K562 (cell line): ENCODE results near the gene MED15. TPM values are rescaled to one million over a fixed set of nuclear protein-coding genes. Genes with fewer than 3 reads are reported as not detected.
A peak's percentile ranks its signal among the peaks of the same experiment; 100 is the strongest.

ENCODE experiments used
- ATAC-seq: fragments of 200-7000 bp; cut with Tn5 transposase; 3 replicates; pipeline ENCODE4 v1.9.1; 2020; ENCODE audit warnings: moderate library complexity
- BruUV-seq: library from RNA; stranded (reverse); fragments of 400-500 nt; replicated peaks from 2 replicates; lab custom pipeline; 2021; lab: Mats Ljungman, UMichigan
- CTCF ChIA-PET: fragments of 300-600 bp; formaldehyde crosslinking; extraction: SDS; loops from one replicate; lab custom pipeline; 2021; ENCODE audit warnings: low intra/inter-chr PET ratio; lab: Yijun Ruan, JAX
- POLR2A ChIA-PET: fragments of 300-600, 350-650 bp; sonication (Branson Sonifier 250); formaldehyde crosslinking; extraction: SDS; loops from one replicate; lab custom pipeline; 2021; ENCODE audit warnings: antibody characterized with exemption, inconsistent platforms; lab: Yijun Ruan, JAX
- DNase-seq, 4 experiments: peaks; one replicate each; pipeline versions ENCODE4 v3.0.0 to v3.0.0-alpha.2; 2011 to 2018; ENCODE audit warnings: low spot score in 3 of 4, mixed read lengths in 3 of 4; ENCODE audit errors: extremely low read depth in 1 of 4
- FAIRE-seq: peaks from 2 replicates; lab custom pipeline; 2011; peaks lifted over from hg19 to GRCh38; lab: Jason Lieb, UNC
- H2AFZ ChIP-seq: 2 replicates; pipeline ENCODE4 v1.6.0; 2011; ENCODE audit warnings: low read depth, low read length, control low read depth, inconsistent platforms
- H3K27ac ChIP-seq: fragments of 200-600 bp; 3 replicates; pipeline ENCODE4 v1.8.0; 2011; ENCODE audit warnings: low read depth, mild to moderate bottlenecking, control low read depth, inconsistent platforms, low read length, moderate library complexity, mixed read lengths; ENCODE audit errors: extremely low read depth
- H3K27me3 ChIP-seq, 2 experiments: fragments of 300-600 bp in 1 of 2; 2 replicates in 1 of 2; 3 replicates in 1 of 2; pipeline versions ENCODE4 v1.6.0 to v1.8.0; 2011; ENCODE audit warnings: inconsistent platforms in 2 of 2, low read length in 2 of 2, mild to moderate bottlenecking in 1 of 2, mixed read lengths in 1 of 2, moderate library complexity in 1 of 2; ENCODE audit not compliant: control insufficient read depth in 2 of 2, insufficient read depth in 2 of 2
- H3K36me3 ChIP-seq: fragments of 300-600 bp; 3 replicates; pipeline ENCODE4 v1.8.0; 2011; ENCODE audit warnings: mild to moderate bottlenecking, low read length, inconsistent platforms; ENCODE audit not compliant: control insufficient read depth, insufficient read depth
- H3K4me1 ChIP-seq, 2 experiments: fragments of 200-600 bp in 1 of 2; replicated peaks in 1 of 2; 2 replicates in 1 of 2; 3 replicates in 1 of 2; pipeline versions ENCODE4 v1.5.1 to v1.8.0; 2011; ENCODE audit warnings: inconsistent platforms in 2 of 2, low read length in 2 of 2, mild to moderate bottlenecking in 1 of 2, mixed read lengths in 1 of 2, moderate library complexity in 1 of 2; ENCODE audit not compliant: control insufficient read depth in 2 of 2, insufficient read depth in 2 of 2
- H3K4me2 ChIP-seq: 2 replicates; pipeline ENCODE4 v1.6.1; 2011; ENCODE audit warnings: low read length, control low read depth, inconsistent platforms, mixed read lengths; ENCODE audit not compliant: insufficient read depth
- H3K4me3 ChIP-seq: fragments of 200-600 bp; sonication (generic), shearing (Covaris generic); 2 replicates; pipeline ENCODE4 v1.5.1; 2016; ENCODE audit warnings: control low read depth, inconsistent platforms
- H3K79me2 ChIP-seq: fragments of 200-600 bp; 3 replicates; pipeline ENCODE4 v1.8.0; 2011; ENCODE audit warnings: low read length, inconsistent platforms; ENCODE audit not compliant: control insufficient read depth, insufficient read depth
- H3K9ac ChIP-seq, 2 experiments: 2 replicates each; pipeline versions ENCODE4 v1.6.0 to v1.6.1; 2011; ENCODE audit warnings: low read depth in 2 of 2, low read length in 2 of 2, control low read depth in 1 of 2, inconsistent platforms in 1 of 2, mild to moderate bottlenecking in 1 of 2, mixed read lengths in 1 of 2; ENCODE audit not compliant: insufficient read depth in 1 of 2
- H3K9me1 ChIP-seq: one replicate; pipeline ENCODE4 v1.6.0; 2011; ENCODE audit warnings: inconsistent platforms, mild to moderate bottlenecking, low read length, moderate library complexity; ENCODE audit not compliant: control insufficient read depth, insufficient read depth
- H3K9me3 ChIP-seq: replicated peaks from 2 replicates; pipeline ENCODE4 v1.5.1; 2011; ENCODE audit warnings: low read depth, low read length, inconsistent platforms; ENCODE audit not compliant: control insufficient read depth, insufficient read depth
- H4K20me1 ChIP-seq: replicated peaks from 2 replicates; pipeline ENCODE4 v1.6.1; 2011; ENCODE audit warnings: low read length, inconsistent platforms, mixed read lengths; ENCODE audit not compliant: control insufficient read depth, insufficient read depth
- ATF1 ChIP-seq, 2 experiments: fragments of 450-650 bp in 1 of 2; IDR thresholded peaks; 2 replicates each; pipeline ENCODE4 v1.6.1; 2016; ENCODE audit warnings: missing compliant biosample characterization in 1 of 2, missing genetic modification characterization in 1 of 2
- CBFB ChIP-seq: sonication (generic); formaldehyde crosslinking; IDR thresholded peaks from 2 replicates; pipeline ENCODE4 v1.4.0; 2020; ENCODE audit warnings: mild to moderate bottlenecking, missing genetic modification reagents
- FOXP1 ChIP-seq: sonication (generic); formaldehyde crosslinking; IDR thresholded peaks from 2 replicates; pipeline ENCODE4 v1.8.0; 2022; ENCODE audit warnings: mild to moderate bottlenecking, missing genetic modification reagents
- IRF2 ChIP-seq: sonication (generic); formaldehyde crosslinking; IDR thresholded peaks from 2 replicates; pipeline ENCODE4 v1.8.1; 2022; ENCODE audit warnings: mild to moderate bottlenecking, missing genetic modification reagents
- MED1 ChIP-seq: sonication (generic); formaldehyde crosslinking; IDR thresholded peaks from 2 replicates; pipeline ENCODE4 v1.8.1; 2023; ENCODE audit warnings: missing genetic modification reagents, borderline replicate concordance
- POLR2G ChIP-seq: fragments of 200-400 bp; formaldehyde crosslinking; IDR thresholded peaks from 2 replicates; pipeline ENCODE4 v1.6.1; 2017; ENCODE audit warnings: low read depth, mild to moderate bottlenecking, antibody characterized with exemption, low read length, moderate library complexity
- USF1 ChIP-seq: sonication (generic); formaldehyde crosslinking; IDR thresholded peaks from 2 replicates; pipeline ENCODE4 v1.9.0; 2022; ENCODE audit warnings: mild to moderate bottlenecking, missing genetic modification reagents
- ZNF143 ChIP-seq: sonication (generic); formaldehyde crosslinking; IDR thresholded peaks from 2 replicates; pipeline ENCODE4 v1.9.0; 2022; ENCODE audit warnings: mild to moderate bottlenecking, missing genetic modification reagents
- ZNF431 ChIP-seq: sonication (generic); formaldehyde crosslinking; IDR thresholded peaks from 2 replicates; pipeline ENCODE4 v1.8.0; 2022; ENCODE audit warnings: mild to moderate bottlenecking, missing genetic modification reagents
- WGBS: fragments of 100-300 bp; shearing (Covaris generic); methylation state at CpG from one replicate; pipeline ENCODE4 v1.1.6; 2016; ENCODE audit warnings: low coverage, mixed read lengths; ENCODE audit not compliant: insufficient coverage; ENCODE audit errors: missing lambda C conversion rate; 5-methylcytosine and 5-hydroxymethylcytosine counted together
- in situ Hi-C: fragments of 300-500 bp; cut with MboI; formaldehyde crosslinking; loops from 4 replicates; pipeline ENCODE4 v1.15.0; 2018; ENCODE audit warnings: inconsistent platforms, mixed read lengths
- intact Hi-C: fragments of 100-400 bp; cut with micrococcal nuclease; formaldehyde crosslinking; loops from 2 replicates; pipeline ENCODE4 v1.14.2; 2022
- polyA plus RNA-seq, 8 experiments: library from polyadenylated mRNA; depleted of rRNA in 4 of 8; stranded (reverse) in 5 of 8; unstranded in 3 of 8; fragments of >200 nt; fragmentation: Nextera tagmentation in 2 of 8; fragmentation: Illumina TruSeq in 1 of 8; extraction: Ambion mirVana in 2 of 8; extraction: Trizol in 1 of 8; gene quantifications; 2 replicates each; pipeline versions ENCODE4 v1.2.1 to v1.2.3, GENCODE V29; 2011 to 2014; ENCODE audit warnings: inconsistent platforms in 1 of 8, missing spikeins in 1 of 8
- total RNA-seq, 7 experiments: library from RNA; depleted of rRNA in 6 of 7; stranded (reverse); fragments of >200 nt in 6 of 7; fragmentation: Illumina TruSeq in 2 of 7; extraction: Trizol in 2 of 7; gene quantifications; 2 replicates each; pipeline versions ENCODE4 v1.2.1 to v1.2.3, GENCODE V29; 2011 to 2021; ENCODE audit warnings: low replicate concordance in 1 of 7
- TF ChIP-seq, protein P1 (sequence below): sonication (generic); formaldehyde crosslinking; IDR thresholded peaks from 2 replicates; pipeline ENCODE4 v1.8.1; 2023; ENCODE audit warnings: mild to moderate bottlenecking, missing genetic modification reagents
- TF ChIP-seq, protein P2 (sequence below): sonication (generic); formaldehyde crosslinking; IDR thresholded peaks from 2 replicates; pipeline ENCODE4 v1.9.0; 2022; ENCODE audit warnings: mild to moderate bottlenecking, missing genetic modification reagents
- TF ChIP-seq, protein P3 (sequence below): fragments of 250-450 bp; sonication (Bioruptor Pico); IDR thresholded peaks from 2 replicates; pipeline ENCODE4 v1.9.0; 2021; ENCODE audit warnings: mild to moderate bottlenecking, inconsistent platforms

Gene MED15
- total and polyA plus RNA-seq, 9 of the 15 experiments (the other 6 are each of a cell fraction or from before 2014, with no cell fraction given), result 4.0 to 271 (median 60.1) TPM

- no peaks in the 10 kb centered on the region for H3K27me3 ChIP-seq
- CTCF ChIA-PET, result interaction anchor here (0.9 kb wide), 1 partner anchor 203 kb away, joined by 3 read pairs; no protein-coding TSS in a partner anchor
- peaks cover 10 to 67% of the 10 kb centered on the region in 2 experiments for H3K4me1 ChIP-seq
- POLR2A ChIA-PET, result interaction anchor here (0.5 to 68.9 kb wide), 15 partner anchors 8 to 421 kb away, joined by 3 to 1693 read pairs (median 4); partner anchors contain the start of genes MED15 and THAP7
- H3K9me3 ChIP-seq, result no peaks in the 10 kb centered on the region
- peak overlapping the region in 1 of 2 experiments; percentile 45; a peak in 2 of 4 replicates for H3K9ac ChIP-seq
- H3K4me3 ChIP-seq, result no peak overlapping the region
- intact Hi-C loops (no loop called here), in situ Hi-C loops (no loop called here)
- FAIRE-seq (no peak), ATAC-seq (no peak), DNase-seq (no peak)
- no TSS peak for BruUV-seq
- no peak overlapping the region for H2AFZ ChIP-seq
- H3K27ac ChIP-seq, result no peak overlapping the region
- WGBS, result 78% methylated on average over 19 of the region's 19 CpGs
- H4K20me1 ChIP-seq, result peaks cover 47% of the 10 kb centered on the region
- no peaks in the 10 kb centered on the region for H3K79me2 ChIP-seq
- H3K36me3 ChIP-seq, result peaks cover 99% of the 10 kb centered on the region
- H3K9me1 ChIP-seq, result peaks cover 22% of the 10 kb centered on the region
- no peak overlapping the region for H3K4me2 ChIP-seq
- TF ChIP-seq FOXP1 (CRISPR knock-in tag) (peak; percentile 89), POLR2G (peak; percentile 67), USF1 (CRISPR knock-in tag) (peak; percentile 56; the same call in 1 of the 2 replicates), ATF1 (CRISPR knock-in tag; IDR thresholded peaks at IDR 0.05) (0 out of 2 replicates have a peak, but pooled peaks have one; percentile 31), ATF1 (tag; IDR thresholded peaks at IDR 0.05) (no peak), ZNF431 (CRISPR knock-in tag) (no peak), IRF2 (peak; percentile 60; the same call in 1 of the 2 replicates), ZNF143 (peak; percentile 59; the same call in 1 of the 2 replicates), CBFB (CRISPR knock-in tag) (peak; percentile 84; the same call in 1 of the 2 replicates), MED1 (CRISPR knock-in tag) (0 out of 2 replicates have a peak, but pooled peaks have one; percentile 77)
- TF ChIP-seq, protein P1, sequence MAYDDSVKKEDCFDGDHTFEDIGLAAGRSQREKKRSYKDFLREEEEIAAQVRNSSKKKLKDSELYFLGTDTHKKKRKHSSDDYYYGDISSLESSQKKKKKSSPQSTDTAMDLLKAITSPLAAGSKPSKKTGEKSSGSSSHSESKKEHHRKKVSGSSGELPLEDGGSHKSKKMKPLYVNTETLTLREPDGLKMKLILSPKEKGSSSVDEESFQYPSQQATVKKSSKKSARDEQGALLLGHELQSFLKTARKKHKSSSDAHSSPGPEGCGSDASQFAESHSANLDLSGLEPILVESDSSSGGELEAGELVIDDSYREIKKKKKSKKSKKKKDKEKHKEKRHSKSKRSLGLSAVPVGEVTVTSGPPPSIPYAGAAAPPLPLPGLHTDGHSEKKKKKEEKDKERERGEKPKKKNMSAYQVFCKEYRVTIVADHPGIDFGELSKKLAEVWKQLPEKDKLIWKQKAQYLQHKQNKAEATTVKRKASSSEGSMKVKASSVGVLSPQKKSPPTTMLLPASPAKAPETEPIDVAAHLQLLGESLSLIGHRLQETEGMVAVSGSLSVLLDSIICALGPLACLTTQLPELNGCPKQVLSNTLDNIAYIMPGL, result peak; percentile 11; the same call in 1 of the 2 replicates
- TF ChIP-seq, protein P2, sequence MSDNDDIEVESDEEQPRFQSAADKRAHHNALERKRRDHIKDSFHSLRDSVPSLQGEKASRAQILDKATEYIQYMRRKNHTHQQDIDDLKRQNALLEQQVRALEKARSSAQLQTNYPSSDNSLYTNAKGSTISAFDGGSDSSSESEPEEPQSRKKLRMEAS (CRISPR knock-in tag), result peak; percentile 71; the same call in 1 of the 2 replicates
- TF ChIP-seq, protein P3, sequence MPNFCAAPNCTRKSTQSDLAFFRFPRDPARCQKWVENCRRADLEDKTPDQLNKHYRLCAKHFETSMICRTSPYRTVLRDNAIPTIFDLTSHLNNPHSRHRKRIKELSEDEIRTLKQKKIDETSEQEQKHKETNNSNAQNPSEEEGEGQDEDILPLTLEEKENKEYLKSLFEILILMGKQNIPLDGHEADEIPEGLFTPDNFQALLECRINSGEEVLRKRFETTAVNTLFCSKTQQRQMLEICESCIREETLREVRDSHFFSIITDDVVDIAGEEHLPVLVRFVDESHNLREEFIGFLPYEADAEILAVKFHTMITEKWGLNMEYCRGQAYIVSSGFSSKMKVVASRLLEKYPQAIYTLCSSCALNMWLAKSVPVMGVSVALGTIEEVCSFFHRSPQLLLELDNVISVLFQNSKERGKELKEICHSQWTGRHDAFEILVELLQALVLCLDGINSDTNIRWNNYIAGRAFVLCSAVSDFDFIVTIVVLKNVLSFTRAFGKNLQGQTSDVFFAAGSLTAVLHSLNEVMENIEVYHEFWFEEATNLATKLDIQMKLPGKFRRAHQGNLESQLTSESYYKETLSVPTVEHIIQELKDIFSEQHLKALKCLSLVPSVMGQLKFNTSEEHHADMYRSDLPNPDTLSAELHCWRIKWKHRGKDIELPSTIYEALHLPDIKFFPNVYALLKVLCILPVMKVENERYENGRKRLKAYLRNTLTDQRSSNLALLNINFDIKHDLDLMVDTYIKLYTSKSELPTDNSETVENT (CRISPR knock-in tag), result peak; percentile 20; the same call in 1 of the 2 replicates
Observed at GRCh38 chr22:20580611-20581502, 73.4 kb downstream of the MED15 start.
